Erythroblast (primary cell): Measurements from ENCODE around the gene OLFML2B.
"Not testable (repeated sequence)": the region's sequence is repeated elsewhere in the genome, so short reads cannot be mapped to it uniquely, and the experiment has no call there.

ENCODE experiments used
- DNase-seq, 2 experiments: peaks; one replicate each; lab custom pipeline; 2025; lab: John Stamatoyannopoulos, UW
- GATA1 ChIP-seq: IDR thresholded peaks from 2 replicates; pipeline ENCODE4 v1.6.1; 2011; ENCODE audit warnings: low read depth, mild to moderate bottlenecking, control low read depth, low read length, moderate library complexity
- POLR2A ChIP-seq: IDR thresholded peaks from 2 replicates; pipeline ENCODE4 v1.6.1; 2011; ENCODE audit warnings: mild to moderate bottlenecking, low read length

Gene OLFML2B

DNA sequence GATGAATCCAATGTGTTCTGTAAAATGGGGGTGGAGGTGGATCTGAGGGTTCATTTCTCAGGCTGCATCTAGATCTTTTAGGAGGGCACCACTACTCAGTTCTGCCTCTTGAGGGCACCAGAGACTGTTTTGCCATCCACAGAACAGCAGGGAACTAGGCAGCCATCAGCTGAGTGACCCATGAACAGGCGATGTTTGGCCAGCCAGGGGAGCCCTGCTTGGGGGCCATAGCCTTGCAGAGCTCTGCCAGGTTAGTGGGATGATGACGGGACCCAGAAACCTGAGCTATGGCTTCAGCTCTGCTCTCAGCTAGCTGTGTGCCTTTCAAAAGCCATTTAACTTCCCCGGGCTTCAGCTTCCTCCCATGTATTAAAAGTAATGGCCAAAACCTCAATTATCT, 32.4 kb upstream of the OLFML2B start:
- TF ChIP-seq GATA1 (no peak), POLR2A (no peak)
- peak; percentile 59 to 75 for DNase-seq

DNA sequence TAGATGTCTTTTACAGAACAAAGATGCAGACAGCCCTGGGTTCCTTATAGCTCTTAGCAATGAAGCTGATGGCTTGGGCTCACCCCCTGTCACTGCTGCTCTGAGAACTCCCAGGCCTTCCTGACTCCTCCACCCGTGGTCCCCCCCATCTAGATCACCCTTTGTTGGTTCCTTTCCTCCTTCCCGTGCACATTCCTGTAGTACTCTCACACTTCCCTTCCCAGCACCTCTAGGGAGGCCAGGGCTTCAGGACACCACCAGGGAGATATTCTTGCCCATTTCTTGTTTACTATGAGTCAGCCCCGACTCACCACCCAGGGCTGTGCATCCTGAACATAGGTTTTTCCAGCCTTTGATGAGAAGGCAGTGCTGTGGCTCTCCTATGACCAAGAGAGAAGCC, 31.4 kb upstream of the OLFML2B start:
- DNase-seq, result no peak
- TF ChIP-seq POLR2A (no peak), GATA1 (no peak)

DNA sequence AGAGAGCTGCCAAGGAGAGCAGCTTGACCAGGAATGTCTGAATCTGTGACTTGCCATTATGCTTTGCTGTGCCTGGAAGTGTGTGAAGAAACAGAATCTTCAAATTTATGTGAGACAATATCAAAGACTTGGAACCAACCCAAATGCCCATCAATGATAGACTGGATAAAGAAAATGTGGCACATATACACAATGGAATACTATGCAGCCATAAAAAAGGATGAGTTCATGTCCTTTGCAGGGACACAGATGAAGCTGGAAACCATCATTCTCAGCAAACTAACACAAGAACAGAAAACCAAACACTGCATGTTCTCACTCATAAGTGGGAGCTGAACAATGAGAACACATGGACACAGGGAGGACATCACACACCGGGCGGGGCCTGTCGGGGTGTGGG, 30.3 kb upstream of the OLFML2B start:
- DNase-seq, result not testable (repeated sequence)

DNA sequence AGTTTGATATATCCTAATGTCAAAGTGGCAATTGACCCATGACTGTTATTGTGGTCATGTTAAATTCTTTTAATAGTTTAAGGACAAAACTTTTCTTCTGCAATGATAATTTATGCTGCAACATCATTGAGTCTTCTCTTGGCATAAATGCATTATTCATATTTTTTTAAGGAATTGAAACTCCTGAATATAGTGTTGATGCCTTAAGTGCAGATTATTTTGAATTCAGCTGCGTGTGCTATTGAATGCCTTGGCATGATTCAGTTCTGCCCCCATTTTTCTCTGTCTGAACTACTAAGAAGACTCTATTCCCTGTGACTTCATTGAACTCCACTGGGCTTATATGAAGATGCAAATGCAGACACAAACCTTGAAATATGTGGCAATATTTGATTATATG, 23.3 kb upstream of the OLFML2B start:
- no peak for DNase-seq
- TF ChIP-seq POLR2A, result no peak
- no peak for TF ChIP-seq GATA1

DNA sequence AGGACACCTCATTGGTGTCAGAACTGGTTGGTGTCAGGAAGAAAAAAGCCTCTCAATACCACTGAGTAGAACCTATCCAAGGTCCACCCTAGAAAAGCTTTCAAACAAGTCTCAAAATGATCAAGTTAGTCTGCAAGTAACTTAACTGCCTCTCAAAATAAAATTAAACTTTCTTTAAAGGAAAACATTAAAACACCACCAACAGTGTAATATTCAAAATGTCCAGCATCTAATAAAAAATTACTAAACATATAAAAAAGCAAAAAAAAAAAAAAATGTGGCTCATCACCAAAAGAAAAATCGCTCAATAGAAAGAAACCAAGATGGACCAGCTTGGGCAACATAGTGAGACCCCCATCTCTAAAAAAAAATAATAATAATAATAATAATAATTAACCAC, 18.7 kb upstream of the OLFML2B start:
- no peak for DNase-seq

DNA sequence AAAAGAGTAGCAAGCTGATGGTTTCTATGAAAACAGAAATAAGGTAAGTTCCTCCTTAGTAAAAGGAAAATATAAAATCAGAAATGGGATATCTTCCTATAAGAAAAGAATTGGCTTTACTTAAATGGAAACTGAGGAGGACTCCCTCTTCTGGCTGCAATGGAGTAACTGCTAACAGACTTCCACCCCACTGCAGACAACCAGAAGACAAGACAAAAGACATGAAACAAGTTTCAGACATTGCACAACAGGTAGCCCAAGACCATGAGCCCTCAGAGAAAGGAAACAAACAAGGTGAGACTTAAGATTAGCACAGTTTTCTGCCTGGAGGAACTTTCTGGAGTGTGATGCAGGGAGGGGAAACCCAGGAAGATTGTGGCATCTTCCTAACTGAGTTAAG, 17.0 kb upstream of the OLFML2B start:
- TF ChIP-seq GATA1 (no peak), POLR2A (no peak)
- peak; percentile 38 to 52 for DNase-seq

More for the DNA sequence above, 18.7 kb upstream of the OLFML2B start:
- no peak for TF ChIP-seq POLR2A
- no peak for TF ChIP-seq GATA1

DNA sequence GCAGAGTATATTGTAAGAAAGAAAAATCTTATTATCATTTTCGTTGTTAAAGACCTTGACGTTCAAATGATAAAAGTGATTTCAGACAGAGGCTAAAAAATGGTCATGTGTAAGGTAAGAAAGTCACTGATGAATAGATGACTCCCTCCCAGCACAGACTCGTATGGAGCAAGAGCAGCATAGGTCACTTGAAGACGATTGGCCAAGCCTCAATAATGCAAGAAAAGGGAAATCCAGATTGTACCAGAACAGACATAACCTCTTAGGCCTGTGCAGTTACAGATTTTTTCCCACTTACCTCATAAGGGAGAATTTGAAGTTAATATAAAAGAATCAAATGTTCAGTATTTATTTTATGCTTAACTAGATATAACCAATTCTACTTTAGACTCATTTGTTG, 16.3 kb upstream of the OLFML2B start:
- no peak for TF ChIP-seq POLR2A
- TF ChIP-seq GATA1, result no peak
- no peak for DNase-seq

DNA sequence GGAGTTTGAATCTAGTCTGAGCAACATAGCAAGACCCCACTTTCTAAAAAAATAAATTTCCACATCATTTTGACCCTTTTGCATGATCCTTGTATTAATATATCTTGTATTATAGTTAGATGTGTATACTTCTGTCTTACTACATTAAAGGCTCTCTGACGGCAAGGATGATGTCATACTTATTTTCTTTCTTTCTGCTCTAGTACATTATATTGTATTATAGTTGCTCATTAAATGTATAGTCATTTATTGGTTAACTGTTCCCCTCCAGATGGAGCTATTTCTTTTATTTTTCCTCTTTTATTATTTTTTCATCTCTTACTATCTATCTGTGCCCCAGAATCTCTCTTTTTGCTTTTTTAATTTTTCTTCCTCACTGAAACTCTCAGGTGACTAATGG, 15.0 kb upstream of the OLFML2B start:
- TF ChIP-seq GATA1 (no peak), POLR2A (no peak)
- DNase-seq, result no peak

DNA sequence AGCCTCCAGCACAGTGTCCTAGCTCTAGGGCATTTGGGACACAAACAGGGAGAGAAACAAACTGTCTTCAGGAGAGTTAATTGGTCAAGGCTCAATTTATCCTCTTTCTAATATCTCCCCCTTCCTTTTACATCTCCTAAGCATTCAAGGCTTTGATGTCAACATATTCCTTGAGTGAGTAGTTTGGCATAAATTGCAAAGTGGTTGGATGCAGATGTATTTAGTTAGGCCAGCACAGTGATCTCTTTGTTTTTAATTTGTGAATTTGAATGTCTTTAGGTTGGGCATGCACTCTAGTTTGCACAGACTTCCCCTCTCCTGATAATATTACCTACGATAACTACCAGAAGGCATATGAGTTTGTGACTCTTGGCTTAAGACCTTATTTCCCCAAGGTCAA, 12.5 kb upstream of the OLFML2B start:
- DNase-seq, result no peak
- TF ChIP-seq POLR2A (no peak), GATA1 (no peak)

DNA sequence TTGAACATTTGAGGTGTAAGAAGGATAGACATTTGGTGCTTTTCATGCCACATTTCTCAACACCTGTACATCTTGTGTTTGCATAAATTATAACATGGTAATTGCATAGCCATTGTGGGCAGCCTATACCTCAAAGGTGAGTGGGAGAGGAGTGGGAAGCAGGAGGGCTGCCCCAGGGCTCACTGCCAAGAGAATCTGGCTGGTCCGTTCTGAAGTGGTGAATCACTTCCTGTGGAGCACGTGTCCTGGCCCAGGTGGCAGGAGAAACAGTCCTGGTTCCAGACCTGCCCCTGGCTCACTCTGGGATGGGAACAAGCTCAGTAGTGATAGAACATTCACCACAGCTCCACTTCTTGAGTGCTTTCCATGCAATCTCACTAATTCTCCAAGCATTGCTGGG, 11.6 kb upstream of the OLFML2B start:
- TF ChIP-seq GATA1, result no peak
- no peak for TF ChIP-seq POLR2A
- DNase-seq, result no peak

DNA sequence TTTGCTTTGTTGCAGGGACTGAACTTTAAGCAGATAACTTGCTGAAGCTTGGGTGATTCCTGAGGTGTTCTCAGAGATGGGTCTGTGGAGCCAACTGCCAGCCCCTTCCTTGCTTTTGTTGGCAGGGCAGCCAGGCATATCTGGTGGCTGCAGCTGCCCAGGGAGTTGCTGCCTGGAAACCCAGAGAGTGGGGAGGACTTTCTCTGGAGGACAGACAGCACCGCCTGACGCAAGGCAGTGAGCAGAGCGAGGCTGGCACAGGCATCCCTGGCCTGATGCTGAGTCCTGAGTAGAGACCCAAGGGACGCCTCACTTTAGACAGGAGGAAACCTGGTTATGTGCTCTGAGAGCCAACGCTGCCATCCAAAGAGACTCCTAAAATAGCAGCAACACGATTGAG, 9.8 kb upstream of the OLFML2B start:
- DNase-seq, result no peak
- no peak for TF ChIP-seq GATA1
- no peak for TF ChIP-seq POLR2A

DNA sequence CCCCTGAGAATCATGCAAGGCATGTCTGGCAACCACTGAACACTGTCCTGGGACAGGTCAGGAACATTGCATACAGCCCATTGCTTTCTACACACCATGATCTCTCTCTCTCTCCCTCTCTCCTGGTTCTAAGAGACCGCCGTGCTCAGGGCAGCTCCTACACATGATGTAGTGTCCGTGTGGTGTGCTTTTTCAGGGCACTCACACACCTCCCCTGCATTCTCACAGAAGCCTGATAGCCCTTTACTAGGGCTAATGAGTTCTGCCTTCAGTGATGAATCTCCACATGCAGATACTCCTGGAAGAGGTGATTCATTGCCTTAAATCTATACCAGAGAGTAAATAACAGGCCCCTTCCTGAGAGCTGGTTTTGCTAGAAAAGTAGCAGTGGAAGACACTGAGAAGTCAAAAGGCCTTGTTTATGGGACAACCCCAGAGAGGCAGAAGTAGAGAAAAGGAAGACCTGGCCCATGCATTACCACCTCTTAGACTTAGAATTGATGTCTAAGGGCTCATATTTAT, 7.2 kb upstream of the OLFML2B start:
- DNase-seq, result no peak
- TF ChIP-seq GATA1 (no peak), POLR2A (no peak)

DNA sequence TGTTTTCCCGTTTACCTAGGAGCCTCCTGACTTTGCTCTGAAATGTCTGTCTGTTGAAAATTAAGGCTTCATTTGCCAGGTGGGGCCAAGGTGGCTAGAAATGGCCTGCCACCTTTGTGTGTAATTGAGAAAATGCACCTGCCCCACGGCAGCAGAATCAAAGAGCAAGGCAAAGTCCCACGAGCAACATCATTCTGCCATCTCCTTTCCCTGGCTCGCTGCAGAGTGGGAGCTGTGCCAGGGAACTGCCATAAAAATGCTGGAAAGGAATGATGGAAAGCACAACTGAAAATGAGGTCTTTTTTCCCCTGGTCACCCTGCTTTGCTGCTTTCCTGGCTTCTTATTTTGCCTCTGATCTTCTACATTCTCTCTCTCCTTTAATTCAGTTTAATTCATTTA, 5.5 kb upstream of the OLFML2B start:
- no peak for TF ChIP-seq POLR2A
- TF ChIP-seq GATA1, result no peak
- DNase-seq, result no peak

DNA sequence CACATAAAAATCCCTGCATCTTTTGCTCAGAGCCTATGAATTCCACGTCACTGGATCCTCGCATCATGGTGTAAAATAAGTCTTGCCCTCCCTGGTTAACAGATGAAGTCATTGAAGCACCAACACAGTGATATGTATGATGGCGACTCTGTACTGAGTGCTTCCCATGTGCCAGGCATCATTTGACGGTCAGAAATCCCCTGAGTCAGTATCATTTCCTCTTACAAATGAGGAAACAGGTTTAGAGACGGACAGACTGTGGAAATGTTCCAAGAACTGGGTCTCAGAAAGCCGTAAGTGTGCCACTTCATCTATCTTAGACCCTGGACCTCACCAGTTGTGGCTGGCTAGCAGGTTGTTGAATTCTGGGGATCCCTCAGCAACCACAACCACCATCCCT, 5.1 kb upstream of the OLFML2B start:
- DNase-seq, result no peak
- no peak for TF ChIP-seq POLR2A
- TF ChIP-seq GATA1, result no peak

DNA sequence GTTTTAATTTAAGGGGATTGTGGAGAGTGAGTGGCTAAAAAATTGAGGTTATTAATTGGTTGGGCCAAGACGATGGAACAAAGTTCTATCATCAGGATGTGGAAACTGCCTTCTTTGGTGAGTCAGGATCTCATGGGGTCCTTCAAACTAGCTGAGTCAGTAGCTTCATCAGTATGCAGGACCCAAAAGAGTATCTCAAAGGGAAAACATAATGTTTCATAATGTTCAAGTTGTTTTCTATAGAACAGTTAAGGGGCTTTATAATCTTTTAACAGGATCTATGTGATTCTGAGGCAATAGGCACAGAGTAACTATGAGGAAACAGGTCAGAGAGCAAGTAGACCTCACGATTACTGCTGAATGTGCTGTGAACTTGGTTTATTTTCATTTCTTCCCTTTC, 3.2 kb upstream of the OLFML2B start:
- no peak for DNase-seq
- no peak for TF ChIP-seq GATA1
- no peak for TF ChIP-seq POLR2A

DNA sequence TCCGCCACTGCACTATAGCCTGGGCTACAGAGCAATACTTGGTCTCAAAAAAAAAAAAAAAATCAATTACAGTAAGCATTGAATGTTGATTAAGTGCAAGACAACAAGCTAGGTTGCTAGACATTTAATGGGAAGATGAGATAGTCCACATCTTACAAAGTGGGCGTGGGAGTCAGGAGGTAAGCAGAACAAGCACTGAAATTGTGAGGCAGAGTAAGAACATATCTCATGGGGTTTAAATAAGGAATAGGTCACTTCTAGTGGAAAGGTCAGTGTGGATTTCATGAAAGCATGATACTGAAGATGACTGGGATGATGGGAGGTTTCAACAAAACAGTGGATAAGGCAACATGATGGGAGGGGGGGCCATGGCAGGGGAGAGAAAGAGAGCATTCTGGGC, 1.9 kb upstream of the OLFML2B start:
- no peak for DNase-seq
- no peak for TF ChIP-seq POLR2A
- no peak for TF ChIP-seq GATA1
